Keratinocyte (primary cell): ENCODE results near the gene ARL15.

ENCODE experiments used
- CTCF ChIP-seq, 3 experiments: IDR thresholded peaks in 1 of 3; conservative IDR thresholded peaks in 1 of 3; optimal IDR thresholded peaks in 1 of 3; 2 replicates in 2 of 3; 3 replicates in 1 of 3; pipeline versions ENCODE3 to v1.5.1; 2011; ENCODE audit warnings: low read length in 3 of 3, mild to moderate bottlenecking in 3 of 3, moderate library complexity in 2 of 3, control low read depth in 1 of 3, inconsistent platforms in 1 of 3; ENCODE audit not compliant: insufficient read depth in 2 of 3; ENCODE audit errors: extremely low read depth in 1 of 3
- EZH2 ChIP-seq: IDR thresholded peaks from one replicate; pipeline ENCODE4 v1.6.1; 2012; ENCODE audit warnings: inconsistent platforms, mild to moderate bottlenecking, low read length, moderate library complexity

- TF ChIP-seq CTCF (optimal IDR thresholded peaks at IDR 0.05 in 1 of 3, IDR thresholded peaks at IDR 0.05 in 1 of 3, conservative IDR thresholded peaks at IDR 0.05 in 1 of 3; ENCODE audit: extremely low read depth in 1 of 3, insufficient read depth in 2 of 3, low read length in 3 of 3) (no peak), EZH2 (no peak)
Observed at GRCh38 chr5:54156577-54156976, 153.8 kb downstream of the ARL15 start.
